Prostate gland (tissue), 2 donors: ENCODE data around the gene DNM2. TPM values are rescaled to one million over a fixed set of nuclear protein-coding genes. Genes with fewer than 3 reads are reported as not detected.

Experiments
- DNase-seq: peaks from one replicate; pipeline ENCODE4 v3.0.0-alpha.2; 2019; ENCODE audit warnings: low spot score
- H3K27ac ChIP-seq, 2 donors: fragments of 200-600 bp; sonication (generic); 2 replicates each; pipeline ENCODE4 v1.5.1; 2017 to 2019
- H3K27me3 ChIP-seq: fragments of 200-600 bp; sonication (generic); replicated peaks from 2 replicates; pipeline ENCODE4 v1.5.1; 2019; ENCODE audit not compliant: insufficient read depth
- H3K36me3 ChIP-seq, 2 donors: fragments of 200-600 bp; sonication (generic); 1 replicate in 1 of 2; 2 replicates in 1 of 2; pipeline versions ENCODE4 v1.5.1 to v1.8.1; 2017 to 2019
- H3K4me1 ChIP-seq: fragments of 200-600 bp; sonication (generic); replicated peaks from 2 replicates; pipeline ENCODE4 v1.5.1; 2019
- H3K4me3 ChIP-seq, 2 donors: fragments of 200-600 bp; sonication (generic); 2 replicates each; pipeline ENCODE4 v1.5.1; 2017 to 2019
- H3K9me3 ChIP-seq: fragments of 200-600 bp; sonication (generic); 2 replicates; pipeline ENCODE4 v1.5.1; 2017
- POLR2A ChIP-seq: fragments of 450-650 bp; IDR thresholded peaks from one replicate; pipeline ENCODE4 v1.6.1; 2016; ENCODE audit warnings: antibody characterized with exemption, mild to moderate bottlenecking
- POLR2AphosphoS5 ChIP-seq: sonication (generic); formaldehyde crosslinking; IDR thresholded peaks from one replicate; pipeline ENCODE4 v1.6.1; 2017; ENCODE audit warnings: antibody characterized with exemption
- WGBS: methylation state at CpG from one replicate; pipeline ENCODE4 v1.1.5; 2018; 5-methylcytosine and 5-hydroxymethylcytosine counted together
- intact Hi-C: fragments of 100-400 bp; cut with DNase I; formaldehyde crosslinking; loops from one replicate; pipeline ENCODE4 v1.14.2; 2022
- total RNA-seq, 2 donors: library from RNA; depleted of rRNA; stranded (reverse); fragments of >200 nt; gene quantifications; one replicate each; pipeline ENCODE4 v1.1.0, GENCODE V29; 2016
- TF ChIP-seq, protein P1 (sequence below), 4 experiments: fragments of 200-600 bp in 2 of 4; fragments of 450-650 bp in 2 of 4; sonication (generic) in 2 of 4; IDR thresholded peaks; 1 replicate in 3 of 4; 2 replicates in 1 of 4; pipeline ENCODE4 v1.5.1; 2016 to 2019; ENCODE audit warnings: antibody characterized with exemption in 4 of 4, mild to moderate bottlenecking in 2 of 4, moderate library complexity in 2 of 4

Gene DNM2
- total RNA-seq, 2 donors from 2014 or later = 137 to 279 TPM

DNA sequence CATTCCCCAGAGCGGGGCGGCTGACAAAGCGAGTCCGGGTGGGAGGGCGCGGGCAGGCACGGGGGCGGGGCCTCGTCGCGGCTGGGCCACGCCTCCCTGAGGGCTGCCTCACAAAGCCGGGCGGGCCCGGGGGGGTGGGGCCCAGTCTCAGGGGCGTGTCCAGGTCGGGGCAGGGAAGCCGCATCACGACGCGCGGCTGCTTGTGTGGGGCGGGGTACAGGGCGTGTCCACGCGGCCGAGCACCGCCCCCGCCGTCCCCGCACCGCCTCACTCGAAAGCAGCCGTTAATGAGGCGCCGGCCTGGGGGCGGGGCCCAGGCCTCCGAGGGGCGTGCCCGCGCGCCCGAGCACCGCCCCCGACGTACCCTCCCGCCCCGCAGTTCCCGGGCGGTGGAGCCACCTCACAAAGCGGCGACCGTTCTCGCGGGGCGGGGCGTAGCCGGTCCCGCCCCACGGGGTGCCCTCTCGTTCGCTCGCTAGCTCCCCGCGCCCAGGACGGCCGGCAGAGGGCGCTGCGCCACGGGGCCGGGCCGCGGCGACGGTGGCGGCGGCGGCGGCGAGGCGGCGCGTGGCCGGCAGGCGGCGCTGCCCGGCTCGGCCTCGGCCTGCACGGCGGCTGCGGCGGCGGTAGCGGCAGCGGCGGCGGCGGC lies 153.2 kb downstream of the DNM2 start, which contains the start of gene CARM1:
TSS of gene CARM1 (plus strand) at position 599 of the 649 bp plus-strand sequence. CDS start 150 bp downstream, outside the sequence.
- Histone ChIP-seq H3K36me3 (no peaks in the 10 kb centered on the region), H3K4me1 (no peaks in the 10 kb centered on the region), H3K4me3 (peak within 1 kb of the TSS; percentile 77 to 81), H3K27me3 (no peaks in the 10 kb centered on the region), H3K27ac (peak within 1 kb of the TSS; percentile 74 to 80), H3K9me3 (no peaks in the 10 kb centered on the region)
- TF ChIP-seq, protein P1, sequence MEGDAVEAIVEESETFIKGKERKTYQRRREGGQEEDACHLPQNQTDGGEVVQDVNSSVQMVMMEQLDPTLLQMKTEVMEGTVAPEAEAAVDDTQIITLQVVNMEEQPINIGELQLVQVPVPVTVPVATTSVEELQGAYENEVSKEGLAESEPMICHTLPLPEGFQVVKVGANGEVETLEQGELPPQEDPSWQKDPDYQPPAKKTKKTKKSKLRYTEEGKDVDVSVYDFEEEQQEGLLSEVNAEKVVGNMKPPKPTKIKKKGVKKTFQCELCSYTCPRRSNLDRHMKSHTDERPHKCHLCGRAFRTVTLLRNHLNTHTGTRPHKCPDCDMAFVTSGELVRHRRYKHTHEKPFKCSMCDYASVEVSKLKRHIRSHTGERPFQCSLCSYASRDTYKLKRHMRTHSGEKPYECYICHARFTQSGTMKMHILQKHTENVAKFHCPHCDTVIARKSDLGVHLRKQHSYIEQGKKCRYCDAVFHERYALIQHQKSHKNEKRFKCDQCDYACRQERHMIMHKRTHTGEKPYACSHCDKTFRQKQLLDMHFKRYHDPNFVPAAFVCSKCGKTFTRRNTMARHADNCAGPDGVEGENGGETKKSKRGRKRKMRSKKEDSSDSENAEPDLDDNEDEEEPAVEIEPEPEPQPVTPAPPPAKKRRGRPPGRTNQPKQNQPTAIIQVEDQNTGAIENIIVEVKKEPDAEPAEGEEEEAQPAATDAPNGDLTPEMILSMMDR (IDR thresholded peaks at IDR 0.05) = peak; percentile 55 to 98 (median 77)
- TF ChIP-seq POLR2A (peak; percentile 21), POLR2AphosphoS5 (peak; percentile 68)
- whole genome bisulfite sequencing = 3% methylated on average over 18 of the region's 99 CpGs
- intact Hi-C loops = loop anchor here (2.0 to 5.0 kb wide), 2 partner anchors 34 to 56 kb away; partner anchors contain the start of genes TIMM29, TMED1 and YIPF2
- peak; percentile 99 for DNase-seq

- Histone ChIP-seq H3K36me3 (no peaks in the 10 kb centered on the region), H3K9me3 (no peaks in the 10 kb centered on the region), H3K4me1 (no peaks in the 10 kb centered on the region), H3K27ac (peak overlapping the region; percentile 74 to 80), H3K27me3 (no peaks in the 10 kb centered on the region), H3K4me3 (peak overlapping the region; percentile 77 to 81)
- intact Hi-C loops = loop anchor here (2.0 to 5.0 kb wide), 2 partner anchors 35 to 55 kb away; partner anchors contain the start of genes TIMM29, TMED1 and YIPF2
- TF ChIP-seq, protein P1 (IDR thresholded peaks at IDR 0.05) = peak in 2 of 4 experiments; percentile 22 to 32
- no peak for TF ChIP-seq POLR2AphosphoS5
- WGBS = under 1% methylated on average over 78 of the region's 90 CpGs
- DNase-seq = no peak
Observed at GRCh38 chr19:10871711-10872545, 154.0 kb downstream of the DNM2 start.

- intact Hi-C loops = loop anchor here (5.0 kb wide), 1 partner anchor 55 kb away; the partner anchor contains the start of genes TIMM29 and YIPF2
- H3K27me3 ChIP-seq = no peaks in the 10 kb centered on the region
- no peak for DNase-seq
Observed at GRCh38 chr19:10872546-10873107, 154.7 kb downstream of the DNM2 start.

GRCh38 chr19:10874024-10874423 lies 156.1 kb downstream of the DNM2 start:
- Histone ChIP-seq H3K27me3 (no peaks in the 10 kb centered on the region), H3K27ac (no peak overlapping the region), H3K4me3 (no peak overlapping the region), H3K36me3 (no peaks in the 10 kb centered on the region), H3K9me3 (no peaks in the 10 kb centered on the region), H3K4me1 (no peaks in the 10 kb centered on the region)
- intact Hi-C loops = loop anchor here (5.0 kb wide), 1 partner anchor 53 kb away; the partner anchor contains the start of genes TIMM29 and YIPF2
- DNase-seq = no peak
- WGBS = 96% methylated on average over 1 of the region's 1 CpG
- no peak for TF ChIP-seq POLR2AphosphoS5
- TF ChIP-seq POLR2A = no peak

More at GRCh38 chr19:10872546-10873107, 154.7 kb downstream of the DNM2 start:
- WGBS = 11% methylated on average over 16 of the region's 16 CpGs
- no peaks in the 10 kb centered on the region for H3K9me3 ChIP-seq
- H3K4me1 ChIP-seq = no peaks in the 10 kb centered on the region
- peak overlapping the region; percentile 74 to 80 for H3K27ac ChIP-seq
- no peak for TF ChIP-seq POLR2AphosphoS5
- TF ChIP-seq, protein P1 (IDR thresholded peaks at IDR 0.05) = no peak
- TF ChIP-seq POLR2A = no peak
- H3K4me3 ChIP-seq = peak overlapping the region; percentile 77 to 81
- H3K36me3 ChIP-seq = no peaks in the 10 kb centered on the region
